OCI-LY1 (cell line): Measurements from ENCODE around the gene SHROOM3.

ENCODE experiments used
- H2AFZ ChIP-seq: fragments of 200-600 bp; sonication (generic), shearing (Covaris generic); 2 replicates; pipeline ENCODE4 v1.6.0; 2014; ENCODE audit warnings: antibody characterized with exemption, mild to moderate bottlenecking, low read length
- H3F3A ChIP-seq: fragments of 200-600 bp; sonication (generic), shearing (Covaris generic); 2 replicates; pipeline ENCODE4 v1.6.0; 2014; ENCODE audit warnings: mild to moderate bottlenecking, antibody characterized with exemption, low read length, moderate library complexity; ENCODE audit not compliant: insufficient read depth
- H3K27ac ChIP-seq: fragments of 200-600 bp; sonication (generic); 2 replicates; pipeline ENCODE4 v1.5.1; 2014; ENCODE audit warnings: low read length, mixed run types, mild to moderate bottlenecking, low read depth; ENCODE audit not compliant: poor library complexity, severe bottlenecking
- H3K27me3 ChIP-seq: fragments of 200-600 bp; sonication (generic); 2 replicates; pipeline ENCODE4 v1.6.0; 2014; ENCODE audit warnings: antibody characterized with exemption, mild to moderate bottlenecking, low read length, moderate library complexity; ENCODE audit not compliant: insufficient read depth
- H3K36me3 ChIP-seq: fragments of 200-600 bp; sonication (generic); 2 replicates; pipeline ENCODE4 v1.6.1; 2014; ENCODE audit warnings: mild to moderate bottlenecking, antibody characterized with exemption, low read length, moderate library complexity, mixed read lengths; ENCODE audit not compliant: insufficient read depth
- H3K4me1 ChIP-seq: fragments of 200-600 bp; sonication (generic); 2 replicates; pipeline ENCODE4 v1.5.1; 2014; ENCODE audit warnings: mild to moderate bottlenecking, low read length, moderate library complexity; ENCODE audit not compliant: insufficient read depth, severe bottlenecking
- H3K4me2 ChIP-seq: fragments of 200-600 bp; sonication (generic), shearing (Covaris generic); 2 replicates; pipeline ENCODE4 v1.6.1; 2014; ENCODE audit warnings: low read length
- H3K4me3 ChIP-seq: fragments of 200-600 bp; sonication (generic); 2 replicates; pipeline ENCODE4 v1.5.1; 2014; ENCODE audit warnings: low read length, low read depth, mild to moderate bottlenecking, mixed read lengths; ENCODE audit not compliant: poor library complexity, severe bottlenecking
- H3K79me2 ChIP-seq: fragments of 200-600 bp; shearing (Covaris generic); 2 replicates; pipeline ENCODE4 v1.6.1; 2016; ENCODE audit warnings: mixed run types, low read length, mixed read lengths; ENCODE audit not compliant: insufficient read depth
- H3K9ac ChIP-seq: fragments of 200-600 bp; sonication (generic), shearing (Covaris generic); 2 replicates; pipeline ENCODE4 v1.6.1; 2014; ENCODE audit warnings: mild to moderate bottlenecking, low read length, mixed read lengths
- H3K9me2 ChIP-seq: fragments of 200-600 bp; sonication (generic), shearing (Covaris generic); 2 replicates; pipeline ENCODE4 v1.6.1; 2014; ENCODE audit warnings: low read depth, mild to moderate bottlenecking, low read length, mixed read lengths
- H3K9me3 ChIP-seq: fragments of 200-600 bp; shearing (Covaris generic); 2 replicates; pipeline ENCODE4 v1.6.1; 2014; ENCODE audit warnings: low read length, mixed read lengths
- H4K20me1 ChIP-seq: fragments of 200-600 bp; sonication (generic), shearing (Covaris generic); 2 replicates; pipeline ENCODE4 v1.6.0; 2016; ENCODE audit warnings: mild to moderate bottlenecking, low read length; ENCODE audit not compliant: insufficient read depth
- EZH2 ChIP-seq: fragments of 200-600 bp; sonication (generic), shearing (Covaris generic); IDR thresholded peaks from 2 replicates; pipeline ENCODE4 v1.8.0; 2017; ENCODE audit warnings: borderline replicate concordance, mixed run types, mild to moderate bottlenecking, antibody characterized with exemption, low read length, moderate library complexity, mixed read lengths
- TF ChIP-seq, protein P1 (sequence below): fragments of 200-600 bp; sonication (generic), shearing (Covaris generic); IDR thresholded peaks from 2 replicates; pipeline ENCODE4 v1.5.1; 2017; ENCODE audit warnings: mild to moderate bottlenecking, antibody characterized with exemption, low read length, moderate library complexity, mixed read lengths

Gene SHROOM3

DNA sequence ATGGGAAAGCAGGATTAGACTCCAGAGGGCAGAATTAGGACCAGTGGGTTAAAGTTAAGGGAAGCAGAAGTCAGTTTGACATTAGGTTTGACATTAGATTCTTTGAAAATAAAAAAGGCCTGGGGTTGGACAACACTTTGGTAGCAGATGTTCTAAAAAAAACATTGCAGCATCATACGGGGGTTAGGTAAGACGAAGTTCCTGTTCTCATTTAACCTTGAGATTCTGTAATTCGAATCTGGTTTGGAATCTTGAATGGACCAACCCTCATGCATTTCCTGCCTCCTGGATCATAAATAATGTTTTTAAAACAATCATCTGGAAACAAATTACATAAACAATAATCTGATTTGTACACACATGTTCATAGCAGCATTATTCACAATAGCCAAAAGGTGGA is 181.0 kb downstream of the SHROOM3 start:
- Histone ChIP-seq H3K4me1 (no peaks in the 10 kb centered on the region), H2AFZ (no peak overlapping the region), H4K20me1 (no peaks in the 10 kb centered on the region), H3K27ac (no peak overlapping the region), H3K9ac (no peak overlapping the region), H3K27me3 (no peaks in the 10 kb centered on the region), H3K36me3 (no peaks in the 10 kb centered on the region), H3F3A (no peaks in the 10 kb centered on the region), H3K79me2 (no peaks in the 10 kb centered on the region), H3K9me2 (no peaks in the 10 kb centered on the region), H3K9me3 (no peaks in the 10 kb centered on the region), H3K4me2 (no peak overlapping the region), H3K4me3 (no peak overlapping the region)
- no peak for TF ChIP-seq EZH2

DNA sequence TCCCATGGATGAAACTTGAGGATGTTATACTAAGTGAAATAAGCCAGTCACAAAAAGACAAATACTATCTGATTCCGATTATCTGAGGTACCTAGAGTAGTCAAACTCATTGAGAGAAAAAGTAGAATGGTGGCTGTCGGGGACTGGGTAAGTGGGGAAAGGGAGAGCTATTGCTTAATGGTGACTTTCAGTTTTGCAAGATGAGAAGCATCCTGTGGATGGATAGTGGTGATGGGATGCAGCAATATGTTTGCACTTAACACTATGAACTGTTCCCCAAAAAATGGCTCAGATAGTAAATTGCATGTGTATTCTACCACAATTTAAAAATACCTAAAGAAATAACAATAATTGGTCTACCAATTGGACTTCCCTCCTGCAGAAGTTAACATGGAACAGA is 181.5 kb downstream of the SHROOM3 start:
- no peak overlapping the region for H2AFZ ChIP-seq
- H3K4me1 ChIP-seq = no peaks in the 10 kb centered on the region
- TF ChIP-seq, protein P1, sequence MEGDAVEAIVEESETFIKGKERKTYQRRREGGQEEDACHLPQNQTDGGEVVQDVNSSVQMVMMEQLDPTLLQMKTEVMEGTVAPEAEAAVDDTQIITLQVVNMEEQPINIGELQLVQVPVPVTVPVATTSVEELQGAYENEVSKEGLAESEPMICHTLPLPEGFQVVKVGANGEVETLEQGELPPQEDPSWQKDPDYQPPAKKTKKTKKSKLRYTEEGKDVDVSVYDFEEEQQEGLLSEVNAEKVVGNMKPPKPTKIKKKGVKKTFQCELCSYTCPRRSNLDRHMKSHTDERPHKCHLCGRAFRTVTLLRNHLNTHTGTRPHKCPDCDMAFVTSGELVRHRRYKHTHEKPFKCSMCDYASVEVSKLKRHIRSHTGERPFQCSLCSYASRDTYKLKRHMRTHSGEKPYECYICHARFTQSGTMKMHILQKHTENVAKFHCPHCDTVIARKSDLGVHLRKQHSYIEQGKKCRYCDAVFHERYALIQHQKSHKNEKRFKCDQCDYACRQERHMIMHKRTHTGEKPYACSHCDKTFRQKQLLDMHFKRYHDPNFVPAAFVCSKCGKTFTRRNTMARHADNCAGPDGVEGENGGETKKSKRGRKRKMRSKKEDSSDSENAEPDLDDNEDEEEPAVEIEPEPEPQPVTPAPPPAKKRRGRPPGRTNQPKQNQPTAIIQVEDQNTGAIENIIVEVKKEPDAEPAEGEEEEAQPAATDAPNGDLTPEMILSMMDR = no peak
- TF ChIP-seq EZH2 = no peak
- no peak overlapping the region for H3K9ac ChIP-seq
- no peaks in the 10 kb centered on the region for H4K20me1 ChIP-seq
- no peaks in the 10 kb centered on the region for H3K27me3 ChIP-seq
- H3K79me2 ChIP-seq = no peaks in the 10 kb centered on the region
- no peaks in the 10 kb centered on the region for H3K36me3 ChIP-seq
- no peaks in the 10 kb centered on the region for H3K9me3 ChIP-seq
- no peak overlapping the region for H3K4me3 ChIP-seq
- H3F3A ChIP-seq = no peaks in the 10 kb centered on the region
- no peak overlapping the region for H3K27ac ChIP-seq
- H3K4me2 ChIP-seq = no peak overlapping the region
- no peaks in the 10 kb centered on the region for H3K9me2 ChIP-seq

DNA sequence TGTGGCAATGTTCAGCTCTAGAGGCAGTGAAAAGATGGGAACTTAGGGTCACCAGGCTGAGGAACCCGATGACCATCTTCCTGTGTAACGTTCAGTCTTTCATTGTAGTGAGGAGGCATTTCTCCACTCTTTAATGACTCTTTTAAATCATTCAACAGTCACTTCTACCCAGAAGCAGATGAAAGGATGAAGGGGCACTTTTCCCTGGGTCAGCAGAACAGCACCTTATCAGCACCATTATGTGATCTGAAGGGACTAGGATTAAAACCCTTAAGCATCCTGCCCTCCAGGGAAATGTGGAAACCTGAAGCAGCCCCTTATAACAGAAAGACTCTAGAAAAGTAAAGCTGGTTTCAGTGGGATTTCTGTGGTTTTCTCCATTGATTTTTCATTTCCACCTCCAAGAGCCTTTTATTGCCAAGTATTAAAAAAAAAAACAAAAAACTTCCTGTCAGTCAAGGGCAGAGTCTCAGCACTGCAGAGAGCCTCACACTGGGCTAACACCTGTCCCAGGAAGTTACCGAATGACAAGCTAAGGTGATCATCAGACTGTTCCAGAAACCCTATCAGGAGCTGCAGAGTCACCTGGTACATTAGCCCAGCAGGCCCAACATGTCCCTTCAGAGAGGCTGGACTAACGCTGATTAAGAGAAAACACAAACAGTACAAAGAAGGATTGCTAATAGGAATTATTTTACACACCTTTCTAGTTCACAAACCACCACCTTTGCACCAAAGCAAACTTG is 185.9 kb downstream of the SHROOM3 start:
- Histone ChIP-seq H3K27ac (no peak overlapping the region), H3F3A (no peaks in the 10 kb centered on the region), H3K9ac (no peak overlapping the region), H3K36me3 (no peaks in the 10 kb centered on the region), H3K4me1 (no peaks in the 10 kb centered on the region), H3K9me2 (no peaks in the 10 kb centered on the region), H3K79me2 (no peaks in the 10 kb centered on the region), H3K9me3 (no peaks in the 10 kb centered on the region), H3K4me2 (no peak overlapping the region), H4K20me1 (no peaks in the 10 kb centered on the region), H3K27me3 (no peaks in the 10 kb centered on the region), H2AFZ (no peak overlapping the region), H3K4me3 (no peak overlapping the region)
- TF ChIP-seq EZH2 = no peak
- TF ChIP-seq, protein P1 = no peak

DNA sequence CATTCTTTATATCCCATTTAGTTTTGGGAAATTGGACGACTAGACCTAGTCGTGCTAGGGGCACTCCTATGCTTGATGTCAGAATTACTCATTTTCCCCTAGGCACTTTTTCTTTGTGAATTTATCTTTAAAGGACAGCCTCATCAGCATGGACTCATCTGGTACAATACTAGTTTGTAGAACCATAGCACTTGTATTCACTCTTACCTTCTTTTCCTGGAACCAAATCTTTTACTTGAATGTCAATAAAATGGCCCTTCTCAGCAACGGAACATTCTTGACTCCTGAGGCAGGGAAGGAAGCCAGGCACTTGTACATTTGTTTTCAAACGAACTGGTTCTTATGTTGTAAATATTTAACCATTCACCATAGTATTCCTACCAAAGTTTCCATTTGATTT is 187.1 kb downstream of the SHROOM3 start:
- no peaks in the 10 kb centered on the region for H3K9me3 ChIP-seq
- TF ChIP-seq, protein P1 = no peak
- no peak for TF ChIP-seq EZH2
- H3K36me3 ChIP-seq = no peaks in the 10 kb centered on the region
- no peaks in the 10 kb centered on the region for H3K9me2 ChIP-seq
- no peaks in the 10 kb centered on the region for H3F3A ChIP-seq
- H2AFZ ChIP-seq = no peak overlapping the region
- no peak overlapping the region for H3K4me3 ChIP-seq
- no peaks in the 10 kb centered on the region for H4K20me1 ChIP-seq
- H3K79me2 ChIP-seq = no peaks in the 10 kb centered on the region
- no peak overlapping the region for H3K9ac ChIP-seq
- no peaks in the 10 kb centered on the region for H3K4me1 ChIP-seq
- no peak overlapping the region for H3K27ac ChIP-seq
- H3K27me3 ChIP-seq = no peaks in the 10 kb centered on the region
- no peak overlapping the region for H3K4me2 ChIP-seq
